Measurements from ENCODE around the gene PHRF1.
"Not testable (repeated sequence)": the region's sequence is repeated elsewhere in the genome, so short reads cannot be mapped to it uniquely, and the experiment has no call there.

PHRF1 gene

DNA sequence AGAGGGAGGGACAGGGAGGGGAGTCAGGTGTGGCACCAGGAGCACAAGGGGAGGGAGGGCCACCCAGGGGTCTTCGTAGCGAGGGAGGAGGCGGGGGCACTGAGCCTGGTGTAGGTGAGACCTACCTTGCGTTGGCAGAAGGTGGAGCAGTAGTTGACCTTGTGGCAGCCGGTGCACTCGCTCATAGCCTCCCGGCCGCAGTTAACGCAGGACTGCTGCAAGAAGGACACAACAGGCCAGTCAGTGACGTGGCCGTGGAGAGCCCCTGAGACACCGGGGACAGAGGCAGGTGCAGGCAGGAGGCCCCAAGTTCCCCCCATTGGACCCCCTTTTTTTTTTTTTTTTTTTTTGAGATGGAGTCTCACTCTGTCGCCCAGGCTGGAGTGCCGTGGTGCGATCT lies 77.6 kb downstream of the PHRF1 start:
- Histone ChIP-seq H3K4me3 (ENCODE audit: extremely low read depth, insufficient read depth, low read length, poor library complexity, severe bottlenecking) (no peak overlapping the region), H3K9me3 (ENCODE audit: control insufficient read depth, low read length) (no peaks in the 10 kb centered on the region), H3K4me1 (ENCODE audit: control insufficient read depth, insufficient read depth, low read length, poor library complexity, severe bottlenecking) (peaks cover 3% of the 10 kb centered on the region), H3K36me3 (ENCODE audit: control insufficient read depth, insufficient read depth, low read length) (peaks cover 75% of the 10 kb centered on the region), H3K27ac (ENCODE audit: low read depth, low read length, severe bottlenecking) (no peak overlapping the region)
- 92 to 100% methylated on average over 9 to 13 of the region's 15 CpGs for WGBS, 2 experiments (ENCODE audit: insufficient coverage in 2 of 2)

DNA sequence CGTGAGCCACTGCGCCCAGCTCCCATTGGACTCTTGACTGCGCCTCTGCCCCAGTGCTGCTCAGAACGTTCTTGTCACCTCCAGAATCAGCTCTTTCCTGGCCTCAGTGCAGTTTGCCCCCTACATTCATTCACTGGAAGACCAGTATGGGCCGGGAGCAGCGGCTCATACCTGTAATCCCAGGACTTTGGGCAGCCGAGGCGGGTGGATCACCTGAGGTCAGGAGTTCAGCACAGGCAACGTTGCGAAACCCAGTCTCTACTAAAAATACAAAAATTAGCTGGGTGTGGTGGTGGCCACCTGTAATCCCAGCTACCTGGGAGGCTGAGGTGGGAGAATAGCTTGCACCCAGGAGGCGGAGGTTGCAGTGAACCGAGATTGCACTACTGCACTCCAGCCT lies 78.2 kb downstream of the PHRF1 start:
- peaks cover 75% of the 10 kb centered on the region for H3K36me3 ChIP-seq (ENCODE audit: control insufficient read depth, insufficient read depth, low read length)
- H3K27ac ChIP-seq (ENCODE audit: low read depth, low read length, severe bottlenecking); H3K4me3 ChIP-seq (ENCODE audit: extremely low read depth, insufficient read depth, low read length, poor library complexity, severe bottlenecking); H3K9me3 ChIP-seq (ENCODE audit: control insufficient read depth, low read length); H3K4me1 ChIP-seq (ENCODE audit: control insufficient read depth, insufficient read depth, low read length, poor library complexity, severe bottlenecking): not testable (repeated sequence)
- 92 to 95% methylated on average over 9 to 12 of the region's 12 CpGs for WGBS, 2 experiments (ENCODE audit: insufficient coverage in 2 of 2)

DNA sequence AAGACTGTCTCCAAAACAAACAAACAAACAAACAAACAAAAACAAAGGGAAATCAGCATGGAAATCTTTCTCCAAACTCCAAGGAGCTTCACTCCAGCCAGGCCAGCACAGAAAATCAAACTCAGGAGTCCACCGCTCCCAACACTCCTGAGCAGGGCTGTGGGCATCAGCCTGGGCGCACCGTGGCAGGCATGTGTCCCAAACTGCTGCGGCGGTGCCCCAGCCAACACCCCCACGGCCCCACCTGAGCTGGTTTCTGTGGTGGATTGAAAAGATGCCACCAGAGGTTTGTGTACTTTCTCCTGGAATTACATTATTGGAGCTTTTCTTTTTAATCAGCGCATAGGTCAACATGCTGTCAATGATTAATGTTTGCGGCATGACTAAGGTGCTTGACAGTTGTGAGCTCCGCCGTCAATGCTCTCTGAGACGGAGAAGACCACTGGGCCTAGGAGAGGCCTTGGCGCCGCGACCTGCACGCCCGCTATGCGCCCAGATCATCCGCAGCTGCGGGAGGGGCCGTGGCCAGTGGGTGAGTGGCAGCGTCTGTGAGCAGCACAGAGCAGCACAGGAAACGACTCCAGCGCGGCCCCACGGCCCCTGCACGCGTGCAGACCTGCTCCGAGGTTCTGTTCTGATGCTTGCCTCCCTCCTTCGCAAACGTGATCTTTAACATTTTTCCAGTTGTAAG lies 78.9 kb downstream of the PHRF1 start:
- H3K4me1 ChIP-seq (ENCODE audit: control insufficient read depth, insufficient read depth, low read length, poor library complexity, severe bottlenecking), result peaks cover 3% of the 10 kb centered on the region
- H3K36me3 ChIP-seq (ENCODE audit: control insufficient read depth, insufficient read depth, low read length), result peaks cover 75% of the 10 kb centered on the region
- H3K4me3 ChIP-seq (ENCODE audit: extremely low read depth, insufficient read depth, low read length, poor library complexity, severe bottlenecking), result no peak overlapping the region
- H3K9me3 ChIP-seq (ENCODE audit: control insufficient read depth, low read length), result no peaks in the 10 kb centered on the region
- 95 to 96% methylated on average over 20 to 23 of the region's 30 CpGs for WGBS, 2 experiments (ENCODE audit: insufficient coverage in 2 of 2)
- H3K27ac ChIP-seq (ENCODE audit: low read depth, low read length, severe bottlenecking), result no peak overlapping the region

DNA sequence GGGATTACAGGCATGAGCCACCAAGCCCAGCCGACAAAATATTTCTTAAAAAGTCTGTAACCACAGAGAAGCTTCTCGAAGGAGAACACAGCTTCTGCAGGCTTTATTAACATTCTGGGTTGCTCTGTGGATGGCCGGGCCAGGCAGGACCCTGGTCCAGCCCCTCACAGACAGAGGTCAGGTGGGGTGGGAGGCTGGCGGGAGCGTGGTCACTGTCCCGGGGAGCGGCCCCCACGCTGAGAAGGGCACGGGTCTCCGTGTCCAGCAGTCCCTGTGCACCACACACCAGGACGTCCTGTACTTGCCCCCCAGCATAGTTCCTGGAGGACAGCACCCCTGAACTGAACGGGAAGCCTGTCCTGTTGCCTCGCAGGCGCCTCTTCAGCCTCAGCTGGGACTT lies 80.2 kb downstream of the PHRF1 start:
- Histone ChIP-seq H3K4me1 (ENCODE audit: control insufficient read depth, insufficient read depth, low read length, poor library complexity, severe bottlenecking) (no peaks in the 10 kb centered on the region), H3K27ac (ENCODE audit: low read depth, low read length, severe bottlenecking) (no peak overlapping the region), H3K36me3 (ENCODE audit: control insufficient read depth, insufficient read depth, low read length) (peaks cover 77% of the 10 kb centered on the region), H3K4me3 (ENCODE audit: extremely low read depth, insufficient read depth, low read length, poor library complexity, severe bottlenecking) (no peak overlapping the region), H3K9me3 (ENCODE audit: control insufficient read depth, low read length) (no peaks in the 10 kb centered on the region)
- WGBS, 2 experiments (ENCODE audit: insufficient coverage in 2 of 2), result 94 to 97% methylated on average over 13 to 14 of the region's 14 CpGs

DNA sequence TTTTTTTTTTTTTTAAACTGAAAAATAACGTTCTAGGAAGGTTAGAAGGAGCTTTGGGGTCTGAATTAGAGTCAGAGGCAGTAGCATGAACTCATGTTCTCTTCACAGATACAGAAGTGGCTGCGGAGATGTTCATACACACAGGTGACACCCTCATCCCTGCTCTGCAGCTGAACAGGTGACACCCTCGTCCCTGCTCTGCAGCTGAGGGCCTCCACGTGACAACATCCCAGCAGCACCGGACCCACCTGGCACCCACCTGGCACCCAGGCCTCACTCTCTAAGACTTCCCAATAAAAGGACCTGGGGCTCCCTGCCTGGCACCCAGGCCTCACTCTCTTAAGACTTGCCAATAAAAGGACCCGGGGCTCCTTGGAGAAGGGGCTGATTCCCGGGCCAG lies 80.6 kb downstream of the PHRF1 start:
- H3K36me3 ChIP-seq (ENCODE audit: control insufficient read depth, insufficient read depth, low read length), result peaks cover 77% of the 10 kb centered on the region
- no peaks in the 10 kb centered on the region for H3K4me1 ChIP-seq (ENCODE audit: control insufficient read depth, insufficient read depth, low read length, poor library complexity, severe bottlenecking)
- 93 to 96% methylated on average over 7 of the region's 7 CpGs for WGBS, 2 experiments (ENCODE audit: insufficient coverage in 2 of 2)
- no peak overlapping the region for H3K4me3 ChIP-seq (ENCODE audit: extremely low read depth, insufficient read depth, low read length, poor library complexity, severe bottlenecking)
- H3K9me3 ChIP-seq (ENCODE audit: control insufficient read depth, low read length), result no peaks in the 10 kb centered on the region
- H3K27ac ChIP-seq (ENCODE audit: low read depth, low read length, severe bottlenecking), result no peak overlapping the region

DNA sequence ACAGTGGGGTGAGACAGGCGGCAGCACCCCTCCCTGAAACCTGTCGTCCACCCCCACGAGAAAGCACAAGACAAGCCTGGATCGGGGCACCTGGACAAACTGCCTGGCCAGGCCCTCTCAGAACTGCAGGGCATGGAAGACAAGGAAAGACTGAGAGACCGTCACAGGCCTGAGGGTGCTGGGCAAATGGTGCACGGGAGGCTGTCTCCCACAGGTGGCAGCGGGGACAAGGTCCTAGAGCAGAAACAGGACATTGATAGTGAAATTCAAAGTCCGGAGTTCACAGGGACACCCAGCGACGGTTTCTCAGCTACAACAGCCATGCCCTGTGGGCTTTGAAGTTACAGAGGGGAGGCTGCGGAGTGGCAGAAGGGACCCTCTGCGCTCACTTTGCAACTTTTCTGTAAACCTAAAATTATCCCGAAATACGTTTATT lies 81.4 kb downstream of the PHRF1 start:
- no peaks in the 10 kb centered on the region for H3K9me3 ChIP-seq (ENCODE audit: control insufficient read depth, low read length)
- H3K27ac ChIP-seq (ENCODE audit: low read depth, low read length, severe bottlenecking), result no peak overlapping the region
- H3K36me3 ChIP-seq (ENCODE audit: control insufficient read depth, insufficient read depth, low read length), result peaks cover 79% of the 10 kb centered on the region
- H3K4me1 ChIP-seq (ENCODE audit: control insufficient read depth, insufficient read depth, low read length, poor library complexity, severe bottlenecking), result no peaks in the 10 kb centered on the region
- no peak overlapping the region for H3K4me3 ChIP-seq (ENCODE audit: extremely low read depth, insufficient read depth, low read length, poor library complexity, severe bottlenecking)
- 93 to 94% methylated on average over 14 of the region's 14 CpGs for WGBS, 2 experiments (ENCODE audit: insufficient coverage in 2 of 2)

DNA sequence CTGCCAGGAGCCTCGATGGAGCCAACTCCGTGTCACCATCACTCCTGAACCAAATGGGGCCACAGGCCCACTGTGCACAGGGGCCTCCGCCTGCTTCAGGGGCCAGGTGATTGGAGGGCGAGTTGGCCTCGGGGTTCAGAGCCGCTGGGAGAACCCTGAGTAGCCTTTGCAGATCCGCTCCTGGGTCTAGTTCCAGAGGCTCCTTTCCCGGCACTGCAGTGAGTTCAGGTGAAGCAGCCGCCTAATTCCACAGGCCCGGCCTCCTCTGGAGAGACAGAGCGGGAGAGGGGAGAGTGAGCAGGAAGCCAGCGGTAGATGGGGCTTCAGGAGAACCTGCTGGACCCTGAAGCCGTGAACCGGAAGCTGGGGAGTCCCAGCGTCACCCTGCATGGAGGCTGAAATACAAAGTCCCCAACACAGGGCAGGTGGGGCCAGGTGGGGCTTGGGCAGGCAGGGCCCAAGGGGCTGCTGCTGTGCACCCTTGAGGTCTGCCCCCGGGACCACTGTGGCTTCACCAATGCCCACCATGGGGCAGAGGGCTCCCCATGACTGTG lies 83.3 kb downstream of the PHRF1 start:
- Histone ChIP-seq H3K4me1 (ENCODE audit: control insufficient read depth, insufficient read depth, low read length, poor library complexity, severe bottlenecking) (no peaks in the 10 kb centered on the region), H3K4me3 (ENCODE audit: extremely low read depth, insufficient read depth, low read length, poor library complexity, severe bottlenecking) (no peak overlapping the region), H3K9me3 (ENCODE audit: control insufficient read depth, low read length) (no peaks in the 10 kb centered on the region), H3K36me3 (ENCODE audit: control insufficient read depth, insufficient read depth, low read length) (peaks cover 77% of the 10 kb centered on the region), H3K27ac (ENCODE audit: low read depth, low read length, severe bottlenecking) (no peak overlapping the region)
- 97 to 98% methylated on average over 15 of the region's 16 CpGs for WGBS, 2 experiments (ENCODE audit: insufficient coverage in 2 of 2)

DNA sequence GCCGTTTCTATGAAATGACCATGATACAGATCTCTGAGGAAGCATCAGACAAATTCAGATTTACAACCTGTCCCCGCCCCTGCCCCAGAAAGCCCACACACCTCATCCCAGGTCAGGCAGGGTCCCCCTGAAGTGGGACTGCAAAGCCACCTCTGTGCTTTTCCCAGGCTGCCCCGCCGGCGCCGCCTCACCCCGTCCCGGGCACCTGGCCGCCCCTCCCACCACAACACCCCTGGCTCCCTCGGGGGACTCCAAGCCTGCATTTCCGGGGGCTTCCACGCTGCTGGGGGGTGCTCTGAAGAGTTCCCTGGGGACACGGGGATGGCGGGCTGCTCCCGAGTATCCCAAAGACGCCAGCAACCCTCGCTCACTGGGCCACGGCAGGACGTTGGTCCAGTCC lies 84.0 kb downstream of the PHRF1 start:
- Histone ChIP-seq H3K9me3 (ENCODE audit: control insufficient read depth, low read length) (no peaks in the 10 kb centered on the region), H3K36me3 (ENCODE audit: control insufficient read depth, insufficient read depth, low read length) (peaks cover 77% of the 10 kb centered on the region), H3K4me3 (ENCODE audit: extremely low read depth, insufficient read depth, low read length, poor library complexity, severe bottlenecking) (no peak overlapping the region), H3K27ac (ENCODE audit: low read depth, low read length, severe bottlenecking) (no peak overlapping the region), H3K4me1 (ENCODE audit: control insufficient read depth, insufficient read depth, low read length, poor library complexity, severe bottlenecking) (no peaks in the 10 kb centered on the region)
- WGBS, 2 experiments (ENCODE audit: insufficient coverage in 2 of 2), result 96 to 99% methylated on average over 10 to 17 of the region's 19 CpGs

DNA sequence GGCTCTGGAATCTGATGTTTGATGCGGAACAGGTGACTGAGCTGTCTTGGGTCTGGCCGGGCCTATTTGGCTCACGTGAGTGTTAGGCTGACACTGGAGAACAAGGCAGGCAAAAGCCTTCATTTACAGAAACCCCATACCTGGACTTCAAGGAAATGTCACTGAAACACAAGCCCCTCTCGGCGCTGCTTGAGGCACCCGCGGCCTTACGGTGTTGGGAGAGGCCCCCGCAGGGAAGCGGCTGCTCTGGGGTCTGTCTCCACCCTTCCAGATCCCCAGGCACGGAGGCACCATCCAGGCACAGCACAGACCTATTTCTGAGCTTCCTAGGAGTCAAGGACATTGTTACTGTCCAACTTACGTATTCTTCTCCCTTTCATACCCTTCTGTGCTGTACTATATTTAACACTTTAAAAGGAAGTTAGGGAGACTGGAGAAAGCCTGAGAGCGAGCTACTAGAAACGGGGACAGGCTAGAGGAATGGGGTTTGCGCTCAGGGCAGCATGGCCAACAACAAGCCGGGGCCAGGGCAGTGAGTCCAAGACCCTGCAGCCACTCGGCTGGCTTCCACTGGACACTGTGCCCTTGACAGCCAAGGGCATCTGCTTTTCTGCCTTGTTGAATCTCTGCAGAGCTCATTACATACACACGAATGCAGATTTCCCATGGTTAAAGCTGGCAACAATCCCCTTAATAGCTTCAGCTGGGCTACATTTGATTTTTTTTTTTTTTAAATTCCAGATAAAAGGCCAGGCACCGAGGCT lies 84.6 kb downstream of the PHRF1 start:
- Histone ChIP-seq H3K4me3 (ENCODE audit: extremely low read depth, insufficient read depth, low read length, poor library complexity, severe bottlenecking) (no peak overlapping the region), H3K9me3 (ENCODE audit: control insufficient read depth, low read length) (no peaks in the 10 kb centered on the region), H3K36me3 (ENCODE audit: control insufficient read depth, insufficient read depth, low read length) (peaks cover 80% of the 10 kb centered on the region), H3K27ac (ENCODE audit: low read depth, low read length, severe bottlenecking) (no peak overlapping the region), H3K4me1 (ENCODE audit: control insufficient read depth, insufficient read depth, low read length, poor library complexity, severe bottlenecking) (no peaks in the 10 kb centered on the region)
- WGBS, 2 experiments (ENCODE audit: insufficient coverage in 2 of 2), result 93 to 94% methylated on average over 16 to 18 of the region's 19 CpGs

Data from mesodermal cell (in vitro differentiated cells).